Left ventricle myocardium superior (tissue), 1 donor: Measurements from ENCODE around the gene GLYAT. TPM values are rescaled to one million over a fixed set of nuclear protein-coding genes. Genes with fewer than 3 reads are reported as not detected.
A peak's percentile ranks its signal among the peaks of the same experiment; 100 is the strongest.
"Not testable (repeated sequence)": the region's sequence is repeated elsewhere in the genome, so short reads cannot be mapped to it uniquely, and the experiment has no call there.

Experiments used
- ATAC-seq: fragments of 200-7000 bp; cut with Tn5 transposase; one replicate; pipeline ENCODE4 v1.9.1; 2020; ENCODE audit warnings: mild to moderate bottlenecking, moderate library complexity
- DNase-seq: peaks from one replicate; pipeline ENCODE4 v3.0.0-alpha.2; 2020
- intact Hi-C: fragments of 100-400 bp; cut with micrococcal nuclease; formaldehyde crosslinking; loops from one replicate; pipeline ENCODE4 v1.11.0; 2022
- total RNA-seq: library from RNA; stranded (reverse); fragmentation: NEBNext Ultra II Directional; extraction: Animal tissue kit (Norgen Biotek cat#: 25700); gene quantifications from one replicate; pipeline ENCODE4 v1.2.1, GENCODE V29; 2021
- donor health status: DM: no; HTN: yes; CAD: no; lungs with severe emphysema.

Gene GLYAT
- total RNA-seq, 1 donor from 2014 or later = 0.59 TPM

DNA sequence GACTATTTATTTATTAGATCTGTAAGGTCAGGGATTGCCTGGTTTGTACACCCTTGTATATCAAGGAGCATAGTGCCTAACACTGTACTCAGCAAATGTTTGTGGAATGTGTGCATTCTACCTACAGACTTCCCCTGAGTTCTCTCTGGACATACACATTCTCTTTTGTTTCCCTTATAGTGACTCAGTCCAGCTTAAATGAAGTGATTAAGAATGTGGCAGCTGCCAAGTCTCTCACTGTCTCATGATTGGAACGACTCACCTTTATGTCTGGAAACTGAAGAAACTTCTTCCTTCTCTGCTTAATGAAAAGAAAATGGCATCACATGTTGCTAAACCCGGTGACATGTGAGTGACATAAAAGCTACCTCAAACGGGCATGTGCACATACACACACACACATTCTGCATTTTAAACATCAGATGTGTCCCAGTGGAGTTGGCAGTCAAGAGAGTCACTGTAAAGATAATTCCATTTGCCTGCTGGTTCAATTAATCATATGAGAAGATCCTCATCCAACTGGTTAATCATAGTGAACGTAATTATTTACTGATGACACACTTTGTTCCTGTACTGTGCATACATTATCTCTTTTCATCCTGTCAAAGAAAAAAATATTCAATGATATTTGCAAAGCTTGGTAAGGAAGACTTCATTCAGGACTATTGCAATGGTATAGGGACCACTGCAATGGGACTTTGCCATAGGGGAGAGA, 42.8 kb downstream of the GLYAT start:
- intact Hi-C loops = no loop called here
- DNase-seq (no peak), ATAC-seq (no peak)

DNA sequence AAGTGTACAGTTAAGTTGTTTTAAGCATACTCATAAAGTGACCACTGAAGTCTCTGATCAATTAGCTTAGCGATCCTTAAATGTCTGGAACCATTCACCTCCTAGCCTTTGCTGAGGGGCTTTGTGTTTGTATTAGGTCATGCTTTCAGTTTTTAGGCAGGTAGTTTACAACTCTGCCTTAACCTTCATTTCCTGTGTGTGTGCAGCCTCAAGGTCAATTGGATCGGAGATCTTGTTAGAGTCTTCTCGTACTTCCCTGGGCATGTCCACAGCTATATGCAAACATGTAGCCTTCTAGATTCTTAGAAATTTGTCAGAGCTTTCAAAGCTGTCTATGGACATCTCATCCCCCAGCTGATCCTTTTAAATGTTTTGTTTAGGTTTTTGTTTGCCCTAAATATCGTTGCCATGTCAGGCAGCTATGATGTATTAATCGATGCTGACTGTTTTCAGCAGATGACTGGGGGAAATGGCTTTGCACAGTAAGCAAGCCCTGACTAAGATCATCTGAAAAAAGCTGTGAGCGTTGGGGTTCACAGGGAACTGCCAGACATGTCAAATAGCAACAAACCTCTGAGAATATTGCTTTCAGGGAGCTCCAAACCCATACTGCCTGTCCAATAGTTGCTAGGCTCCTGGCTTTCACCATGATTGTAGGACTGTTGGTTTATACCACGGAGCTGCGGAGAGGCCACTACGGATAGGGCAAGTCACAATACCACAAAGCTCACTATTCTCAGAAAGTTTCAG, 45.6 kb downstream of the GLYAT start:
- intact Hi-C loops = no loop called here
- DNase-seq (no peak), ATAC-seq (no peak)

DNA sequence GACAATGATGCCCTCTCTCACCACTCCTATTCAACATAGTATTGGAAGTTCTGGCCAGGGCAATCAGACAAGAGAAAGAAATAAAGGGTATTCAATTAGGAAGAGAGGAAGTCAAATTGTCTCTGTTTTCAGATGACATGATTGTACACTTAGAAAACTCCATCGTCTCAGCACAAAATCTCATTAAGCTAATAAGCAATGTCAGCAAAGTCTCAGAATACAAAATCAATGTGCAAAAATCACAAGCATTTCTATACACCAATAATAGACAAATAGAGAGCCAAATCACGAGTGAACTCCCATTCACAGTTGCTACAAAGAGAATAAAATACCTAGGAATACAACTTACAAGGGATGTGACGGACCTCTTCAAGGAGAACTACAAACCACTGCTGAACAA, 49.1 kb downstream of the GLYAT start:
- intact Hi-C loops, DNase-seq, ATAC-seq: not testable (repeated sequence)

DNA sequence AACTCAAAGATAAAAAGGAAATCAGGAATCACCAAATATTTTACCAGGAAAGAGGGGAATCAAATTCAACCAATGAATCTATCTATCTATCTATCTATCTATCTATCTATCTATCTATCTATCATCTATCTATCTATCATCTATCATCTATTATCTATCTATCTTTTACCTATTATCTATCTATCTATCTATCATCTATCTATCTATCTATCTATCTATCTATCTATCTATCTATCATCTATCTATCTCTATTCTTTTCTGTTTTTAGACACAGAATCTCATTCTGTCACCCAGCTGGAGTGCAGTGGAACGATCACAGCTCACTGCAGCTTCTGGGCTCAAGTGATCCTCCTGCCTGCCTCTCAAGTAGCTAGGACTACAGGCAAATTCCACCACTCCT, 54.2 kb downstream of the GLYAT start:
- DNase-seq, ATAC-seq: not testable (repeated sequence)
- intact Hi-C loops = loop anchor here (5.0 kb wide), 1 partner anchor 105 kb away; no protein-coding TSS in a partner anchor

DNA sequence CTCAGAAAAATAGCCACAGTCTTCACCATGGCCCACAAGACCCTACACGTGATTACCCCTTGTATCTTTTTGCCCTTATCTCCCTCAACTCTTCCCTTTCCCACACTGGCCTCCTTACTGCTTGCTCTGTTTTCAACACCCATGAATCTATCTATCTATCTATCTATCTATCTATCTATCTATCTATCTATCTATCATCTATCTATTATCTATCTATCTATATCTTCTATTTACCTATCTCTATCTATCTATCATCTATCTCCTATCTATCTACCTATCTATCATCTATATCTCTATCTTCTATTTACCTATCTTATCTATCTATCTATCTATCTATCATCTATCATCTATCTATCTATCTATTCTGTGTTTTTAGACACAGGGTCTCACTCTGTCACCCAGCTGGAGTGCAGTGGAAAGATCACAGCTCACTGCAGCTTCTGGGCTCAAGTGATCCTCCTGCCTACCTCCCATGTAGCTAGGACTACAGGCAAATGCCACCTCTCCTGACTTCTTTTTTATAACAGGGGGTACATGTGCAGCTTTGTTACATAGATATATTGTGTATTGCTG, 55.1 kb downstream of the GLYAT start:
- intact Hi-C loops = loop anchor here (5.0 kb wide), 1 partner anchor 104 kb away; no protein-coding TSS in a partner anchor
- DNase-seq (no peak), ATAC-seq (no peak)

DNA sequence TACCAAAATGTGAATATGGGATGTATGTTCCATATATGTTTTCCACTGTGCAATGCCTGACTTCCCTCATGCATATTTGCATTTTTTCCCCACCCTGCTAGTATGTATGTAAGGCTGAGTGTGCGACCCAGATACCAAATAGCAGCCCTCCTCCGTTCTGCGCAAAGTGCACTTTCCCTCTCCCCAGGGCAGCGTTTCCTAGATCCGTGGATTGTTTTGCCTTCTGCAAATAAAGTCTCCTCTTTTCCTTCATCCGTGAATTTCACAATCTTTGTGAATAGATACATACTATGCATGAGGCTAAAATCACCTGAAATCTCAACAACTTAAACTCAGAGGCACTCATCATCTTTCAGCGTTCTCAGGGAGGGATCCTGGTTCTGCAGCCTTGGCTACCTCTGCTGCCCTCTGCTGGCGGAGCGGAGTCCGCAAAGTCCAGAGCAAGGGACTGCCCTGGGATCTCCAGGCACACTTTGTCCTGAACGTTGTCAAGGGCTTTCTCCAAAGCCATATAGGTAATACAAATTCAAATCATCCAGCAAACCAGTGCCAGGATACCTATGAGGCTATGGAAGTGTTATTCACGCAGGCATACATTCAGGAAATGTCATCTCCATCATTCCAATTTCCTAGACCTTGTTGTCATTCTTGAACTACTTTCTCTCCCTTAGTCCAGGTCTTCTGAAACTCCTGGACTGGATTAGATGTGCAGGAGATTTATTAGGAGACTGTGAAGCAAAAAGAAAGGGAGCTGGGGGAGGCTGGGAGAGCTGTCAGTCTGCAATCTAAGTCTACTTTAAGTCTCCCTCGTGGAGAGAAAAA, 56.2 kb downstream of the GLYAT start:
- peak; percentile 92 for ATAC-seq
- intact Hi-C loops = loop anchor here (5.0 kb wide), 1 partner anchor 103 kb away; no protein-coding TSS in a partner anchor

DNA sequence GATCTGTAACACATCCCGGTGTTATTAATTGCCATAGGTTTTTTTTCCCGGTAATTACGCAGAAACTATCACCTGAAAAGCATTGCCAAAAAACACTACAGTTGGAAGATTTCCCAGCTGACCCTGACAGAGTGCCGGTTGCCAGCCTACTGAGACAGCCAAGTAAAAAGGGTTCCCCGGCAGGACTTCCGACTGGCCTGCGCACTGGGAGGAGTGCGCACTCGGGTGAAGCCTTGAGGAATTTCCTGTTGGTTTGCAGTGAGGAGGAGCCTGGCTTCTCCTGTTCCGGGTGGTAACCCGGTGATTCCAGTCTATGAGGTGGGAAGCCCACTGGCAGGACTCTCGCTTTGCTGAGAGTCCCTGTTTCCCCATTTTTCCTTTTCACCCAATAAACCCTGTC, 57.1 kb downstream of the GLYAT start:
- intact Hi-C loops = loop anchor here (5.0 kb wide), 1 partner anchor 102 kb away; no protein-coding TSS in a partner anchor
- no peak for ATAC-seq
- DNase-seq = no peak

More for the DNA sequence above, 56.2 kb downstream of the GLYAT start:
- DNase-seq = peak; percentile 87

DNA sequence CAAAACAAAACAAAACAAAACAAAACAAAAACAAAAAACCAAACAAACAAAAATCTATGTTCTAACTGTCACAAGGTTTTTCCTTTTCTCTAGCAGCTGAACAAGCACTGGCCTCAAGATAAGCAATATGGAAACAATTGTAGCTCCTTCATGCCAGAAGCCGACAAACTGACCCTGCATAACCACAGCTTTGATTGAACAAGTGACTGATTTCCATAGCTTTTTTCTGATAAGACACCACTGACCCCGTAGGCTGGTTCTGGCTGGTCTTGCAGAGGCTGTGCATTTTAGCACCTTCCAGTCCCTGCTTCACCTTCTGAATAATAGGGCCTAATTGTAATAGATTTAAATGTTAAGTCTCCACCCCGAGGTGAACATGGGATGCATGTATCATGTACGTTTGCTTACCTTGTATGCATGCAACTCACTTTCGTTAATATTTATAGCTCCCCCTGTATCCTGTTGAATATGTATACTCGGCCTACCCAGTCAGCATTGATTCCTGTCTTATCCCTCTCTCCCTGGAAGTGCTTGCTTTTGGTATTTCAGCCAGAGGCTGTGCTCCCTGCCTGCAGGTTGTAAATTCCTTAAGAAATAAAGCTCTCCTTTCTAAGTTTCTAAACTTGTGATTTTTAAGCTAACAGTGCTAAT, 59.6 kb downstream of the GLYAT start:
- intact Hi-C loops = no loop called here

DNA sequence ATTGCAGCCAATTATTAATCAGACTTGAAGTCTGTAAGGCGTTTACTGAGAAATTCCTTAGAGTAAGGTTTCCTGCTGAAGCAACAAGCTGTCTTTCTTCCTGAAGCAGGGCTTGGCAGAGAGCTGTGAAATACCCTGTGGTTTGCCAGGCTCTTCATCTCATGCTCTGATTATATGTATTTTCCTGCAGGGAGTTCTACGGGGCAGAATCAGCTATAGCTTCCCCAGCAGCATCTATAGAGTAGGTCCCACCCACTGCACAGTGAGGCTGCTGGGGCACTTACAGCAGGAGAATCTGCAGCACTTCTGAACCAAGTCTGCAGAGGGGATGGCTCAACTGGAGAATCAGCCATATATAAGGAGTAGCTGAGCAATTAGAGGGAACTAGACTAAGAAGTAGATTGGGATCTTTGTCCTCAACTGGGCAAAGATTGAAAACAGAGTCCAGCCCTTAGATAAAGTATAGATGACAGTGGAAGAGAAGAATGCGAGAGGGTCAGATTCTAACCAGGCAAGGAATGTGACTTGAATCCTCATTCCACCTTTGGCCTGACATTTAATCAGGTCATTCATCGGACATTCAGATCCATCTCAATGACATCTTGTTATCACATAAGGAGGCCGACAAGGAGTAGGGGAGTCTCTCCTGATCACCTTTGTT, 71.7 kb downstream of the GLYAT start:
- intact Hi-C loops = no loop called here
- no peak for DNase-seq
- no peak for ATAC-seq

More for the DNA sequence above, 59.6 kb downstream of the GLYAT start:
- DNase-seq (no peak), ATAC-seq (no peak)

DNA sequence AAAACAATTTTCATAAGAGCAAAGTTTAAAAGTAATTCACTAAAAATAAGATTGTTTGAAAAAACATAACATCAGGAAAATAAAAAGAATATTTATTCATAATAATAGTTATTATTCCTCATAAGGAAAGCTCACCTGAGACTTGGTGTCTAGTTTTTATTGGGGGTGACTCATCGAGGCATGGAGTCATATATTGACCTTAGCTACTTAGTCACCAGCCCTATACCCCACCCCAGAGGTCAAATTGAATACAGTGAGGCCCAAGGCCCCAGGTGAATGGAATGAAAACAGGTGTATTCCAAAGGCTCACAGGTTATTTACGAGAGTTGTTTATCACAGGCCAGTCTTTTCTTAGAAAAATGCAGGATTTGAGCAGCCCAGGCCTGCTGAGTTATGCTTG, 72.3 kb downstream of the GLYAT start:
- no peak for DNase-seq
- no peak for ATAC-seq
- intact Hi-C loops = no loop called here

Other genes starting within 250 kb of the GLYAT start
- gene OR5B21, start 223.8 kb downstream of the GLYAT start, total RNA-seq = not detected
- gene LPXN, start 156.1 kb downstream of the GLYAT start, total RNA-seq = 5.0 TPM
- gene ZFP91, start 152.9 kb downstream of the GLYAT start, total RNA-seq = 64.4 TPM
- gene CNTF, start 109.3 kb downstream of the GLYAT start, total RNA-seq = 1.4 TPM
- gene GLYATL2, start 112.8 kb upstream of the GLYAT start, total RNA-seq = 0.50 TPM
- not detected for gene GLYATL1, start 207.5 kb upstream of the GLYAT start, total RNA-seq